ENCODE data around the gene PJVK.
"Not testable (repeated sequence)": the region's sequence is repeated elsewhere in the genome, so short reads cannot be mapped to it uniquely, and the experiment has no call there.

PJVK gene

GRCh38 chr2:178428396-178428806, 22.8 kb upstream of the PJVK start:
- DNase-seq (ENCODE audit: low read depth, low spot score) = no peak
- no peak overlapping the region for H3K27ac ChIP-seq

GRCh38 chr2:178429336-178429735, 21.8 kb upstream of the PJVK start:
- H3K27ac ChIP-seq = no peak overlapping the region
- DNase-seq (ENCODE audit: low read depth, low spot score) = no peak

GRCh38 chr2:178436662-178437061, 14.5 kb upstream of the PJVK start:
- no peak for DNase-seq (ENCODE audit: low read depth, low spot score)
- no peak overlapping the region for H3K27ac ChIP-seq

- no peak for DNase-seq (ENCODE audit: low read depth, low spot score)
- no peak overlapping the region for H3K27ac ChIP-seq
These were observed 9.8 kb upstream of the PJVK start for GRCh38 chr2:178441426-178441825.

- H3K27ac ChIP-seq = peak overlapping the region; percentile 8
- no peak for DNase-seq (ENCODE audit: low read depth, low spot score)
These were observed 2.1 kb upstream of the PJVK start for GRCh38 chr2:178448968-178449661.

- DNase-seq (ENCODE audit: low read depth, low spot score) = no peak
- H3K27ac ChIP-seq = peak overlapping the region; percentile 86
These were observed 1.3 kb upstream of the PJVK start for GRCh38 chr2:178449700-178450523.

GRCh38 chr2:178450524-178450773, 729 bp upstream of the PJVK start:
- no peak for DNase-seq (ENCODE audit: low read depth, low spot score)
- peak overlapping the region; percentile 86 for H3K27ac ChIP-seq

- DNase-seq (ENCODE audit: low read depth, low spot score) = no peak
- peak overlapping the region; percentile 86 for H3K27ac ChIP-seq
These were observed 1.2 kb downstream of the PJVK start for GRCh38 chr2:178452334-178452733.

- DNase-seq (ENCODE audit: low read depth, low spot score) = no peak
- no peak overlapping the region for H3K27ac ChIP-seq
These were observed 1.7 kb downstream of the PJVK start for GRCh38 chr2:178452870-178453269.

- DNase-seq (ENCODE audit: low read depth, low spot score) = no peak
- no peak overlapping the region for H3K27ac ChIP-seq
These were observed 4.8 kb downstream of the PJVK start for GRCh38 chr2:178455947-178456346.

GRCh38 chr2:178457390-178457886, 6.3 kb downstream of the PJVK start:
- no peak for DNase-seq (ENCODE audit: low read depth, low spot score)
- no peak overlapping the region for H3K27ac ChIP-seq

GRCh38 chr2:178469219-178469849, 18.2 kb downstream of the PJVK start:
- no peak for DNase-seq (ENCODE audit: low read depth, low spot score)
- H3K27ac ChIP-seq = no peak overlapping the region

- not testable (repeated sequence) for H3K27ac ChIP-seq; DNase-seq (ENCODE audit: low read depth, low spot score)
These were observed 20.1 kb downstream of the PJVK start for GRCh38 chr2:178471313-178471712.

- DNase-seq (ENCODE audit: low read depth, low spot score) = no peak
- no peak overlapping the region for H3K27ac ChIP-seq
These were observed 22.2 kb downstream of the PJVK start for GRCh38 chr2:178473373-178473772.

- no peak overlapping the region for H3K27ac ChIP-seq
- no peak for DNase-seq (ENCODE audit: low read depth, low spot score)
These were observed 22.8 kb downstream of the PJVK start for GRCh38 chr2:178473931-178474330.

- no peak overlapping the region for H3K27ac ChIP-seq
- no peak for DNase-seq (ENCODE audit: low read depth, low spot score)
These were observed 23.4 kb downstream of the PJVK start for GRCh38 chr2:178474560-178474959.

GRCh38 chr2:178476477-178476876, 25.3 kb downstream of the PJVK start:
- no peak overlapping the region for H3K27ac ChIP-seq
- no peak for DNase-seq (ENCODE audit: low read depth, low spot score)

GRCh38 chr2:178477443-178478129, 26.4 kb downstream of the PJVK start:
- DNase-seq (ENCODE audit: low read depth, low spot score) = no peak
- H3K27ac ChIP-seq = no peak overlapping the region

GRCh38 chr2:178478130-178478438, 26.9 kb downstream of the PJVK start:
- H3K27ac ChIP-seq = peak overlapping the region; percentile 49
- DNase-seq (ENCODE audit: low read depth, low spot score) = no peak

- no peak for DNase-seq (ENCODE audit: low read depth, low spot score)
- peak within 1 kb of the TSS; percentile 49 for H3K27ac ChIP-seq
These were observed 27.5 kb downstream of the PJVK start, which contains the start of gene FKBP7 for GRCh38 chr2:178478439-178479274. Gene FKBP7 (minus strand): TSS chr2:178478600. CDS start chr2:178478499, 101 bp downstream.
